Activated naive CD8-positive, alpha-beta T cell (primary cell): ENCODE measurements around the gene RNASE4.
"Not testable (repeated sequence)": the region's sequence is repeated elsewhere in the genome, so short reads cannot be mapped to it uniquely, and the experiment has no call there.

ENCODE experiments used
- H3K27ac Mint-ChIP-seq: one replicate; pipeline ENCODE4 v1.8.0; 2021; ENCODE audit warnings: mixed read lengths
- H3K27me3 Mint-ChIP-seq: one replicate; pipeline ENCODE4 v1.8.0; 2021; ENCODE audit warnings: mixed read lengths
- H3K36me3 Mint-ChIP-seq: one replicate; pipeline ENCODE4 v1.8.0; 2021; ENCODE audit warnings: mixed read lengths
- H3K4me1 Mint-ChIP-seq: one replicate; pipeline ENCODE4 v1.8.0; 2021; ENCODE audit warnings: low read depth, mixed read lengths
- H3K4me3 Mint-ChIP-seq: one replicate; pipeline ENCODE4 v1.8.0; 2021; ENCODE audit warnings: mild to moderate bottlenecking, mixed read lengths
- H3K9me3 Mint-ChIP-seq: one replicate; pipeline ENCODE4 v1.8.0; 2021; ENCODE audit warnings: low read depth, mixed read lengths

RNASE4 gene

DNA sequence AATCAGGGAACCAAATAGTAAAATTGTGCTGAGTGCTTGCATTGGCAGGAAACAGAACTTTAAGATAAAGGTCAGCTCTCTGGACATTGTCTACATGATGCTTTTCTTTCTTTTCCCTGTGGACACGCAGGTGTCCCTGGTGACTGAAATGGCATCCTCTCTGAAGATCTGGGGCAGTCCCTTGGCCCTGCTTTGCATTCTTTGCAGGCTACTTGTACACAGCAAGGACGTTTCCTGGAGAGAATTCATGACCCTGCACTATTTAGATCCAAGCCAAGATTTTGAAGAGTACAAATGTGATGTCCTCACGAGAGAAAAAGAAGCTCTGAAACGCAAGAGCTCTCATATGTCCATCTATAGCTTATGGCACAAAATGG lies 50.1 kb downstream of the RNASE4 start:
- Mint-ChIP-seq H3K4me1 (no peaks in the 10 kb centered on the region), H3K27me3 (peaks cover 5% of the 10 kb centered on the region), H3K4me3 (no peak overlapping the region), H3K27ac (no peak overlapping the region), H3K36me3 (no peaks in the 10 kb centered on the region), H3K9me3 (no peaks in the 10 kb centered on the region)

DNA sequence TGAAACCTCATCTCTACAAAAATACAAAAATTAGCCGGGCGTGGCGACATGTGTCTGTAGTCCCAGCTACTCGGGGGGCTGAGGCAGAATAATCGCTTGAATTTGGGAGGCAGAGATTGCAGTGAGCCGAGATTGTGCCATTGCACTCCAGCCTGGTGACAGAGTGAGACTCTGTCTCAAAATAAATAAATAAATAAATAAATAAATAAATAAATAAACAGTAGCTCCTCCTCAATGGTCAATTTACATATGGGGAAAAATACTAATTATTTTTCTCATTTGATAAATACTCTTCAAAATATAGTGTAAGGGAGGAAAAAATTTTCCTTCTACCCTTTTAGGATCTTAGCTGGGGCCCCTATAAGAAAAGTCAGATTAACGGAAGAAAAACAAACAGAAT lies 53.9 kb downstream of the RNASE4 start:
- H3K27ac Mint-ChIP-seq, H3K4me1 Mint-ChIP-seq, H3K4me3 Mint-ChIP-seq, H3K36me3 Mint-ChIP-seq, H3K9me3 Mint-ChIP-seq, H3K27me3 Mint-ChIP-seq: not testable (repeated sequence)

DNA sequence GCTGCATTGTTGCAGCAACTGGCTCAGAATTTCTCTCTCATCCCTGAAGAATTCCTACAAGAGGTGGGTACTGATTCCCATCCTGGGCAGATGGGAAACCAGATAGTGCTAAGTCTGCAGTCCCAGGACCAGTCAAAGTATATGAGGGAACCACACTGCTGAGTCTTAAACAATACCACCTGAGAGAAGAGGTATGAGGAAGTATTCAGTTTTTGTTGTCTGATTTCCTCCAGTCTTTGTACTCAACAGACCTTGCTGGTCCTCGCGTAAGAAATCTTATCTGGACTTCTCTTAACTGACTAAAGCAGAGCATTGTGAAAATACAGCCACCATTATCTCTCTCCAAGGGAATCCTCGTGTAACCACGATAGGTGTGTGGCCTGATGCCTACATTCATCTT lies 57.8 kb downstream of the RNASE4 start:
- no peaks in the 10 kb centered on the region for H3K4me1 Mint-ChIP-seq
- no peaks in the 10 kb centered on the region for H3K36me3 Mint-ChIP-seq
- H3K27me3 Mint-ChIP-seq = peaks cover 6% of the 10 kb centered on the region
- H3K27ac Mint-ChIP-seq = no peak overlapping the region
- no peaks in the 10 kb centered on the region for H3K9me3 Mint-ChIP-seq
- H3K4me3 Mint-ChIP-seq = no peak overlapping the region

DNA sequence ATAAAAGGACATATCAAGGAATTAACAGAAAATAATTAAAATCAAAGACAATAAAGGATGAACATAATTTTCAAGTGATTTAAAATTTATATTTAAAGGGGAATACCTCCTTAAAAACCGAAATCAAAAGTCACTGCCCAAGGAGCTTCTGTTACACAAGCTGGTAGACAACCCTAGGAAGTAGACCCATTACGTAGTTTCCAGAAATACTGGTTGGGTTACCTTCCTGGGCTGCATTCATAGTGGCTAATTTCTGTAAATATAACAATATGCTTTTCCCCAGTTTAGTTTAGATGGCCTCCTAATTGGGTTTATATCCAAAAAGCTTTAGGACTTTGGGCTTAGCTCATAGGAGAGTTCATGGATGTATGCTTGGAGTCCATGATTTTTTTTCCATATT lies 59.2 kb downstream of the RNASE4 start:
- no peaks in the 10 kb centered on the region for H3K4me1 Mint-ChIP-seq
- H3K36me3 Mint-ChIP-seq = no peaks in the 10 kb centered on the region
- H3K27me3 Mint-ChIP-seq = peaks cover 5% of the 10 kb centered on the region
- H3K27ac Mint-ChIP-seq = no peak overlapping the region
- no peak overlapping the region for H3K4me3 Mint-ChIP-seq
- H3K9me3 Mint-ChIP-seq = no peaks in the 10 kb centered on the region

DNA sequence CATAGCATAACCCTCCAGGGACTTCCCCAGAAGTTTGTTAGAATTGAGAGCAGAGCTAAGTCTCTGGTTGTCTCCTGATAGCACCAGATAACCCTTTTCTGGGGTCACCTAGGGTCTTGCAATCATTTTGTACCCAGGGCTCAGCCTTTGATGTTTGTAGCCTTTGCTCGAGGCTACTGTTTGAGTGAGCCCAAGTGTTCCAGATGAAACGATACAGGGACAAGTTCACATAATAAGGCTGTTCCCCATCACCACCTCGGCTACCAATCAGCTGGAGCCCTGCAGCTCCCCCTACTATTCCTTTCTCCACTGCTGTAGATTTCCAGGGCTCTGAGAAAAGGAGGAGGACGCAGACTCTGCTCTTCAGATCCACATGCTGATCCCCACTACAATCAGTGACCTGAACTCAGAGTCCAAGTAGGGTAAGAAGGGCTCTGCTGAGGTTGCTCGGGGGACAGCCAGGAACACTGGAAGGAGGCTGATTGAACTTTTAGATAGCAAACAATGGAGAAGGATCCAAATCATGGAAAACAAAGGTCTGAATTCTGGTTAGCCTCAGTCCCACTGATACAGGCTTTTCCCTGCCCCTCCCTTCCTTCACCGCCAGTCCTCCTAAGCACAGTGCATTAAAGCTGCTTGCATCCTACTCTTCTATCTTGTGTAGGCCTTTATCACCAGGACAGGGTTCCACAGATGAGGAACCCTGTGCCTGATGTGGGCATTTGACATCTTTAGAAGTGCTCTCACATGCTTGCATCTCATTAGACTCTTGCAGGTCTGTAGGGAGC lies 61.4 kb downstream of the RNASE4 start, which contains the start of gene EDDM3A:
Gene EDDM3A (plus strand): TSS at position 317 of the 788 bp plus-strand sequence. CDS start 1,694 bp downstream, outside the sequence.
- Mint-ChIP-seq H3K9me3 (no peaks in the 10 kb centered on the region), H3K27me3 (peaks cover 7% of the 10 kb centered on the region), H3K36me3 (no peaks in the 10 kb centered on the region), H3K27ac (no peak within 1 kb of the TSS), H3K4me1 (no peaks in the 10 kb centered on the region), H3K4me3 (no peak within 1 kb of the TSS)

DNA sequence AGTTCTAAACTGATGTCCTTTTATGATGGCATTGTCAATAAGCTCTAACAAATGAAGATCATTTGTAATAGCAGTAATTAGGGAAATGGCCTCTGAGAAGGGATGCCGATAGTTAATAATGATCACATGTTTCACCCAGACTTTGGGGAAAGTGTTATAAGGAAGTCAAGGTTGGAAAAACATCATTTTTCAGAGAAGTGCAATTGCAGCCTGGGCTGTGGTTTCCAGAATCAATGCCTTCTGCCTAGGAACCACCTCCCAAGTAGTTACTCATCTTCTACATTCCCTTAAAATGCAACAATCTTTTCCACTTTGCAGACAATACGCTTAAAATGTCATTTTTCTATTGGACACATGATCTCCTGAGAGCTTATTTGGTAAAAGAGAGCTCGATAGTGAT lies 62.2 kb downstream of the RNASE4 start:
- no peak overlapping the region for H3K27ac Mint-ChIP-seq
- H3K9me3 Mint-ChIP-seq = no peaks in the 10 kb centered on the region
- no peaks in the 10 kb centered on the region for H3K4me1 Mint-ChIP-seq
- H3K36me3 Mint-ChIP-seq = no peaks in the 10 kb centered on the region
- H3K4me3 Mint-ChIP-seq = no peak overlapping the region
- H3K27me3 Mint-ChIP-seq = peaks cover 7% of the 10 kb centered on the region

DNA sequence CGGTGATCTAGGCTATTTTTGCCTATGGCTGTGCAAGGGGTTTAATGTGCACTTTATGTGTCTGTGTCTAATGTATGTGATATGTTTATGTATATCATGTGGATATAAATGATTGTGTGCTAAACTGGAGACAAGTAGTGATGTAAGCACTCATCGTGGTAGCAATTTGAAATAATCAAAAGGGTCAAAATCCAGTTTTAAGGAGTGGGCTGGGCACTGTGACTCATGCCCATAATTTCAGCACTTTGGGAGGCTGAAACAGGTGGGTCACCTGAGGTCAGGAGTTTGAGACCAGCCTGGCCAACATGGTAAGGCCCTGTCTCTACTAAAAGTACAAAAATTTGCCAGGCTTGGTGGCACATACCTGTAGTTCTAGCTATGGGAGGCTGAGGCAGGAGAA lies 64.1 kb downstream of the RNASE4 start:
- Mint-ChIP-seq H3K36me3 (peaks cover 3% of the 10 kb centered on the region), H3K27me3 (peaks cover 7% of the 10 kb centered on the region), H3K9me3 (peaks cover 6% of the 10 kb centered on the region), H3K4me3 (no peak overlapping the region), H3K27ac (no peak overlapping the region), H3K4me1 (no peaks in the 10 kb centered on the region)

DNA sequence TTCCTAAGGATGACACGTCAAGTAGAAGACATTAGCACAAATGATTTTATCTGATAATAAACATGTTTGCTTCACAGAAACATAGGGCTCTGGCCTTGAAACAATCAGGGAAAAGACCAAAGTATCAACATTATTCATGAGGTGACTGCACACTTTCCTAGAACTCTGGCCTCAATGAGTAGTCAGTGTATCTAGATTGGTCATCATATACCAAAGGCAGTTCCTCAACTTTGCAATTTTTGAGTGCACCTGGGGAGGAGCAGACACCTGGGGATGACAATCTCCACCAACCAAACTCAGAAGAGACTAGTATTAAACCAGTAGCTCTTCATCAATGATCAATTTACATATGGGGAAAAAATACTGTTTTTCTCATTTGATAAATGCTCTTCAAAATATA lies 65.8 kb downstream of the RNASE4 start:
- Mint-ChIP-seq H3K27ac (no peak overlapping the region), H3K9me3 (peaks cover 6% of the 10 kb centered on the region), H3K4me1 (no peaks in the 10 kb centered on the region), H3K36me3 (peaks cover 3% of the 10 kb centered on the region), H3K27me3 (peaks cover 7% of the 10 kb centered on the region), H3K4me3 (no peak overlapping the region)
